SH-SY5Y (cell line): ENCODE results near the gene PITRM1.

Source experiments
- GATA2 ChIP-seq: IDR thresholded peaks from 2 replicates; pipeline ENCODE4 v1.6.1; 2011; ENCODE audit warnings: mild to moderate bottlenecking, low read depth, low read length
- GATA3 ChIP-seq: IDR thresholded peaks from 2 replicates; pipeline ENCODE4 v1.6.1; 2011; ENCODE audit warnings: low read depth, mild to moderate bottlenecking, low read length, moderate library complexity

- no peak for TF ChIP-seq GATA2
- TF ChIP-seq GATA3 = no peak
Measured at GRCh38 chr10:3194871-3195270, 22.3 kb upstream of the PITRM1 start.
